K562 treated with DMSO at 1 percent for 48 hours (cell line): Measurements from ENCODE around the gene ALOX5AP. TPM values are rescaled to one million over a fixed set of nuclear protein-coding genes. Genes with fewer than 3 reads are reported as not detected.

Source experiments
- total RNA-seq: library from RNA; unstranded; fragments of 300-600 nt; gene quantifications from 2 replicates; pipeline ENCODE4 v1.2.3, GENCODE V29; 2022; ENCODE audit warnings: low replicate concordance; ENCODE audit errors: extremely low read depth

Gene ALOX5AP
- total RNA-seq = not detected in 2 replicates

DNA sequence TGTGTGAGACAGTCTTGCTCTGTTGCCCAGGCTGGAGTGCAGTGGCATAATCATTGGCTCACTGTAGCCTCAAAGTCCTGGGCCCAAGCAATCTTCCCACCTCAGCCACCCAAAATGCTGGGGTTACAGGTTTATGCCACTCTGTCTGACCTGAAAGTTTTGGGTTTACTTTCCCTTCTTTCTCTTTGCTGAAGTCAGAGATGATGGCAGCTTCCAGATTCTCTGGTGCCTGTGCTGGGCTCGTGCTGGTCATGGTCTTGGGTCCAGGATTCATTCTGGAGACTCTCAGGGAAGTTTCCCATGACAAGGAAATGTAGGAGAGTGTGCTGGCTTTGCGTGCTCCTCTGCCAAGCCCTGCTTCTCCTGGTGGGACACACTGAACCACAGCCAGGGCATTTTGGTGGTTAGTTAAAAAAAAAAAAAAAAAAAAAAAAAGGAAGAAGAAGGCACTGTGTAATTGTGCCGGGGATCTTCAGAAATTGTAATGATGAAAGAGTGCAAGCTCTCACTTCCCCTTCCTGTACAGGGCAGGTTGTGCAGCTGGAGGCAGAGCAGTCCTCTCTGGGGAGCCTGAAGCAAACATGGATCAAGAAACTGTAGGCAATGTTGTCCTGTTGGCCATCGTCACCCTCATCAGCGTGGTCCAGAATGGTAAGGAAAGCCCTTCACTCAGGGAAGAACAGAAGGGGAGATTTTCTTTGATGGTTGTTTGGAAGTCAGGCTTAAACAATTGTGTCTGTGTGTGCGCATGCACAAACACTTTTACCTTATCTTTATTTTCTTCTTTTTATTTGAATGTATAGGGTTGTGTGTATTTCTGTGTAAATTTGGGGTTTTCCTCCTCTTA is at the start of gene ALOX5AP:
Gene ALOX5AP (plus strand): TSS at position 519 of the 847 bp plus-strand sequence. CDS start 63 bp downstream, at position 582.

Other genes starting within 250 kb of the ALOX5AP start
- gene USPL1, start 117.6 kb upstream of the ALOX5AP start, total RNA-seq = not detected in 2 replicates
- gene MEDAG, start 170.7 kb downstream of the ALOX5AP start, total RNA-seq = not detected in 2 replicates
- gene TEX26, start 197.1 kb downstream of the ALOX5AP start, total RNA-seq = not detected in 2 replicates